HG02852 (cell line): ENCODE measurements around the gene LIN9.
"Not testable (repeated sequence)": the region's sequence is repeated elsewhere in the genome, so short reads cannot be mapped to it uniquely, and the experiment has no call there.

Experiments used
- ATAC-seq: cut with Tn5 transposase; IDR thresholded peaks from one replicate; pipeline ENCODE4 v1.9.1; 2021; ENCODE audit warnings: mild to moderate bottlenecking, moderate library complexity; ENCODE audit not compliant: unreplicated experiment

The LIN9 gene

GRCh38 chr1:226276077-226276682, 32.8 kb downstream of the LIN9 start:
- no peak for ATAC-seq

- no peak for ATAC-seq
Observed at GRCh38 chr1:226274138-226274537, 34.8 kb downstream of the LIN9 start.

GRCh38 chr1:226272233-226272902, 36.6 kb downstream of the LIN9 start:
- ATAC-seq, result not testable (repeated sequence)

GRCh38 chr1:226268421-226269124, 40.4 kb downstream of the LIN9 start:
- no peak for ATAC-seq

GRCh38 chr1:226261818-226262217, 47.1 kb downstream of the LIN9 start:
- no peak for ATAC-seq

- no peak for ATAC-seq
Observed at GRCh38 chr1:226255380-226255779, 53.6 kb downstream of the LIN9 start.

GRCh38 chr1:226253933-226254332, 55.0 kb downstream of the LIN9 start:
- ATAC-seq, result no peak

GRCh38 chr1:226252841-226253240, 56.1 kb downstream of the LIN9 start:
- ATAC-seq, result not testable (repeated sequence)

- ATAC-seq, result no peak
Observed at GRCh38 chr1:226250511-226250910, 58.5 kb downstream of the LIN9 start.

GRCh38 chr1:226248796-226249195, 60.2 kb downstream of the LIN9 start:
- no peak for ATAC-seq

GRCh38 chr1:226248091-226248490, 60.9 kb downstream of the LIN9 start:
- ATAC-seq, result no peak

GRCh38 chr1:226239421-226239820, 69.5 kb downstream of the LIN9 start:
- ATAC-seq, result no peak

GRCh38 chr1:226236826-226237225, 72.1 kb downstream of the LIN9 start:
- no peak for ATAC-seq

GRCh38 chr1:226233806-226234205, 75.2 kb downstream of the LIN9 start:
- no peak for ATAC-seq

- no peak for ATAC-seq
Observed at GRCh38 chr1:226233293-226233692, 75.7 kb downstream of the LIN9 start.

GRCh38 chr1:226226601-226227000, 82.4 kb downstream of the LIN9 start:
- no peak for ATAC-seq

- ATAC-seq, result peak; percentile 76
Observed at GRCh38 chr1:226223786-226224244, 85.1 kb downstream of the LIN9 start.

- peak; percentile 34 for ATAC-seq
Observed at GRCh38 chr1:226223157-226223785, 85.7 kb downstream of the LIN9 start, which contains the start of gene MIXL1. TSS of gene MIXL1 (plus strand) at chr1:226223664. CDS start at chr1:226223682, 18 bp downstream.

- ATAC-seq, result no peak
Observed at GRCh38 chr1:226222686-226223085, 86.3 kb downstream of the LIN9 start.

- no peak for ATAC-seq
Observed at GRCh38 chr1:226220473-226221189, 88.3 kb downstream of the LIN9 start.

- no peak for ATAC-seq
Observed at GRCh38 chr1:226217273-226217672, 91.7 kb downstream of the LIN9 start.
